Middle frontal gyrus (tissue), 1 donor: ENCODE data around the gene MGST1.

ENCODE experiments used
- DNase-seq: peaks from one replicate; pipeline ENCODE4 v3.0.0-alpha.2; 2015; ENCODE audit warnings: low spot score; ENCODE audit errors: extremely low spot score

The MGST1 gene

DNA sequence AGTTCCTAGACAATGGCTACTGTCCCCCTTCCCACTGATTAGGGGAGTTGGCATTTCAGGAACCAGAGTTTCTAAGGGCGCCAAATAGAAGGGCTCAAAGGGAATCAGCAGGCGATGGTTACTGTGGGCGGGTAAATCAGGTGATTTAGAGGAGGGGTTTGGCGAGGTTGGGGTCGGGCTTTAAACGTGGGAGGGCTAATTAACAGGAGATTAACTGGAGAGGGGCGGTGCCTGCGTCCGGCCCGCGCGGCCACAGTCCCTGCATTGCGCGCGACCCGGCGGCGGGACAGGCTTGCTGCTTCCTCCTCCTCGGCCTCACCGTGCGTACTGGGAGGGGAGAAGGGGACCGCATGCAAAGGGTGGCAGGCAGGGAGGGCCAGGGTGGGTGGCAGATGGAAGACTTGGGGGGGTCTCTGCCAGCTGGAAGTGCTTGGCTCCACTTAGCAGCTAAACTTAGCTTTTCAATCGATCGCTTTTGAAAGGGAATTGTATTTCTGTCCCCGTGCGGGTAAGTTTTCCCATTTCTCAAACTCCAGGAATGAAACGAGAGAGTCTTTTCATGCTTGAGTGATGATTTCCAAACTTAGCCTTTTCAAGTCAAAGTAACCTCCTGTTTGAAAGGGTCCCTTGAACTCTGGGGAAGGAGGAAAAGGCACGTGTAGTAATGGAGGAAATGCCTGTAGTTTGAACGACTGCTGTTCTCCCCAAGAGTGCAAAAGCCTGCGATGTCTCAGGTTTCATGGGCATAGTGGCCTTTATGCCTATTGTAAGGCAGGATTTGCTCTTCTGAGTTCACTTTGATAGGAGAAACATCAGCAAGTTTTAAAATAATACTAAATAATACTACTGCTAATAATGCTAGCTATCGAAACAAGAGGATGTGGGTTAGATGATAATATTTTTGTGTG, at the start of gene MGST1:
Gene MGST1 (plus strand): TSS at position 255 of the 908 bp plus-strand sequence. CDS start 6,608 bp downstream, outside the sequence.
- DNase-seq = no peak

DNA sequence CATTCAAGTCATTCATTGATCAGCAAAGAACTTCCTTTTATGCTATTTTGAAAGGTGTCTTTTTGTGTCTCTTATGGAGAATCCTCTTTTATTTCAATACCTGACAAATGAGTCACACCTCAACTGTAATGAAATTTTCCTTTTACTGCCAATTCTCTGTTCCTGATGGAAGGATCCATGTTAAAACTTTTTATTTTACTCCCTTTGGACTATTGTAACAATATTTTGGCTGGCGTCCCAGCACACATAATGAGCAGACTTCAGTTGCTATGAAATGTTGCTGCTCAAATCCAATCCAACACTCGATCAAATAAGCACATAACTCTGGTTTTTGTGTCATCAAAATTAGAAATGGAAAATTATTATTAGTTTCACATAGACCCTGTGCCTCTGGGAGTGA, 48.0 kb upstream of the MGST1 start:
- no peak for DNase-seq

DNA sequence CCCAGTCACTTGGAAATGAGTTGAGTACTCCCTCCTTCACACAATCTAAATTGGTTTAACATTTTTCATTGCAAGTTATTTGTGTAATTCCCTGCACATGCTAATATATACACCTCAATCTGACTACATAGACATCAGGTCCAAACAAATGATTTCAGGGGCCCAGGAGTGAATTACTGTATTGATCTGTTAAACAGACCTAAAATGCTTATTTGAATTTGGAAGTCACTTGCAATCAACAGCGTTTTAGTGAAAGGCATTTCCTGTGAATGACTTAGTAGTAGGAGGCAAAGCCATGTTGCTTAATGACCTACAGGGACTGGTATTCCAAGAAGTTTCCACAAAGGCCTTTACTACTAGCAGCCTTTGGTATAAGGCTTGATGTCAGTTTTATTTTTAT, 47.3 kb upstream of the MGST1 start:
- no peak for DNase-seq

- DNase-seq = no peak
Measured at GRCh38 chr12:16300736-16301135, 46.7 kb upstream of the MGST1 start.

- no peak for DNase-seq
Measured at GRCh38 chr12:16303939-16304338, 43.5 kb upstream of the MGST1 start.

DNA sequence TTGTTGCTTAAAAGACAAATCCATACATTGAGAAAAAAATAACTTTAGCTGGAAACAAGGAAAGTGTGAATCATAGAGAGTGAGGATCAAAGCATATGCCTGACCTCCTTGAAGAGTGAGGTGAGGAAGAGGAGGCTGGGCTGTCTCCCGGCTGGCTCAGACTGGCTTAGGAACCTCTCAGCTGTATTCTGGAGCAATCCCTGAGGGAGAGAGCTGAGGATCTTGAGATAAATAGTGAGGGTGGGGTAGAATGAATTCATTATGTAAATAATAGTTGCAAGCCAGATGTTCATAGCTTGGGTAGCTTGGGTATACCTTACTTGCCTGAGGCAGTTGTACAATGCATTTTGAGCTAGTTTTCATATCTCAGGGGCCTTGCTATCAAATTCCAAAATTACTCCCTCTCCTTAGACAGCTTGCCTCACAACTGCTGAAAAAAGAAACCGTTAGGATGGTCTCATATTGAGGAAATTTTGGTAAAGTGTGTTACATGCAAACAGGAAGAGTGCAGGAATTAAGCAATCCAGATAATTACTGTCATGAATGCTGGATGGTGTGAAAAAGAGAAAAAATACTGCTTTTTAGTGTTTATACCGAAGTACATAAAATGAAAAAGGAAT, 39.5 kb upstream of the MGST1 start:
- no peak for DNase-seq

GRCh38 chr12:16310934-16311333, 36.5 kb upstream of the MGST1 start:
- no peak for DNase-seq

DNA sequence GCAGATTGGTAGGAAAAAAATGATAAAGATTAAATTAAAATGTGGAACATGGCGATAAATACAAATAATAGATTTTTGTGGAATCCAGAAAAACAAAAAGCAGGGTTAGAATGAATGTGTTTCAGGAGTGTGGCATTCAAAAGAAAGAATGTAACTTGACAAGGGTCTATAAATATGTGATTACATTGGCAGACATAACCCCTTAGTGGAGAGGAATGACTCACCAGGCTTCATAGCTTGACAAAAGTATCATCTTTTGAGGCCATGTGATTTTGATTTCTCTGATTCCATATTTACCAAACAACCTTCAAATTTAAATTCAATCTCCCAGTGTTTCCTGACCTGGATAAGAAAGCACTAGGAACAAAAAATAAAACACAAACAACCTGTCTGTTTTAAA, 24.4 kb upstream of the MGST1 start:
- no peak for DNase-seq

GRCh38 chr12:16323638-16324037, 23.8 kb upstream of the MGST1 start:
- no peak for DNase-seq

DNA sequence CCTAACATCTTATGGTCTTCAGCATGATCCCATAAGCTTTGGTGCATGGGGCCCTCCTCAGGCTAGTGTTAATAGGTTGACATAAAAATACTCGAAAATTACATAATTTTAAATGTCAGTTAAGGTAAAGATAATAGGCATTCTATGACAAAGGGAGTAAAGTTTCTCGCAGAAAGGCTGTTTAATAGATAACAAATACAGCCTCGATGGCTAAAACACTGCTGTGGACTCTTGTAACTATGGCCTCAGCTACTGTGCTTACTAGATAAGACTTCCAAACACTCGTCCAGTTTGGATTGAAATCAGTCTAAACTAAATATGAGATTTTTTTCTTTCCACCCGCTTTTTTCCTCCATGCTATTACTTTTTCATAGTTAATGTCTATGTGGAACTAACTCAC, 23.2 kb upstream of the MGST1 start:
- no peak for DNase-seq

GRCh38 chr12:16324772-16325171, 22.7 kb upstream of the MGST1 start:
- DNase-seq = no peak

- DNase-seq = no peak
Measured at GRCh38 chr12:16325426-16325825, 22.0 kb upstream of the MGST1 start.

GRCh38 chr12:16327963-16328362, 19.5 kb upstream of the MGST1 start:
- DNase-seq = no peak

DNA sequence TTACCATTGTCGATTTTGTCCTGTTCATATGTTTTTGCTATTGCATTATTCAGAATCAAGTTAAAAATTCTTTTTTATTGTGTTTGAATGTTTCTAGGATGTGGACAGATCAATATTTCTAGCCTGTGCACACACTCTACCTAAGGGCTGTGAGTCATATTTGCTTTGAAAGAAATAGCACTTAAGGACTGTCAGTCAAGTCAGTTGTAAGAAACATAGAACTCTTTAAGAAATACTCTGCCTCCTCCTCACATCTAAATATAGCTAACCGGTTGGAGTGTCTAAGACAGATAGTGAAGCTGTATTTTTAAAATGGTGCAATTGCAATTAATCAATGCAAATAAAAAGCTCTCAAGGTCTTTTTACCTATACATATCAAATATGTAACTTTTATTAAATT, 17.9 kb upstream of the MGST1 start:
- no peak for DNase-seq

DNA sequence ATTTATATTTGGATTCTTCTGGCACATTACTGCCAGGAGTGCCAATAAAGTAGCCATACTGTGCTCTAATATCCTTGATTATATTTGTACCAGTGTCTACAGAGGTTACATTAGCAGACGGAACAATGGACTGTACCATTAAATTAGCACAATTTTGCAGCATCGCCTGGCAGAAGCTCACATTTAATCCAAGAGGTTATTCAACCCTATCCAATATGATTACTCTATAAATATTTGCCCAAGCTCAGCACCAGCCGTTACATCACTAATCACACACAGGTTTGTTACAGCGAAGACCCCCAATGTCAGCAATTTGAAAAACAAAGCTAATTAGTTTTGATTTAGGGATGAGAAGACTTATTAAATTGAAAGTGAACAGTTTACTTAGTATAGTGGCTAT, 16.9 kb upstream of the MGST1 start:
- no peak for DNase-seq

- DNase-seq = no peak
Measured at GRCh38 chr12:16331998-16332397, 15.4 kb upstream of the MGST1 start.

DNA sequence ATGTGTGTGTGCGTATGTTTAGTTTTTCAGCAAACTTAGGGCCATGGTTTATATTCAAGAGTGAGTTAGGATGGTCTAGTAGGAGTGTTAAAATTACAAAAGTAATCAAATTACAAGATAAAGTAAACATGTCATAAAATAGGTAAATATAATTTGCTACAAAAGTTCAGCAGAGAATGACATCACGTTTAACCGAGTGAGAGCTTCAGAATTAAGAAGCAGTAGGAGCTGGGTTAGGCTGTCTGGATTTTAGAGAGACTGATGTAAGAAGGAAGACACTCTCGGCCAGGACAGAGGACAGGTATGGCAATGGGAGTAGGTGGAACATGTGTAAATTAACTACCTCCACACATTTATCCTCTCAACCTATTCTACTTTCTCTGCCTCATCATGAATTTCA, 11.6 kb upstream of the MGST1 start:
- no peak for DNase-seq

DNA sequence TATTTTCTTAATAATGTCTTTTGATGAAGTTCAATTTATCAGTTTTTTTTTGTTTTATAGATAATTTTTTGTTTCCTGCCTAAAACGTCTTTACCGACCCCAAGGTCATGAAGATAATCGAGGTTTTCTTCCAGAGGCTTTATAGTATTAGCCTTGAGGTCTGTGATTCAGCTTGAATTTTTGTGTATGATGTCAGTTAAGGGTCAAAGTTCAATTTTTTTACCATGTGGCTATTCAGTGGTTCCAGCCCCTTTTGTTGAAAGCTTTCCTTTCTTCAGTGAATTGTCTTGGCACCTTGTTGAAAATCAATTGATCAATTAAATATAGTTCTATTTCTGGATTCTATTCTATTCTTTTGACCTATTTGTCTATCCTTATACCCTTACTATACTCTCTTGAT, 3.2 kb upstream of the MGST1 start:
- no peak for DNase-seq

GRCh38 chr12:16345105-16345504, 2.3 kb upstream of the MGST1 start:
- DNase-seq = no peak

GRCh38 chr12:16346958-16347357, 487 bp upstream of the MGST1 start:
- DNase-seq = no peak

DNA sequence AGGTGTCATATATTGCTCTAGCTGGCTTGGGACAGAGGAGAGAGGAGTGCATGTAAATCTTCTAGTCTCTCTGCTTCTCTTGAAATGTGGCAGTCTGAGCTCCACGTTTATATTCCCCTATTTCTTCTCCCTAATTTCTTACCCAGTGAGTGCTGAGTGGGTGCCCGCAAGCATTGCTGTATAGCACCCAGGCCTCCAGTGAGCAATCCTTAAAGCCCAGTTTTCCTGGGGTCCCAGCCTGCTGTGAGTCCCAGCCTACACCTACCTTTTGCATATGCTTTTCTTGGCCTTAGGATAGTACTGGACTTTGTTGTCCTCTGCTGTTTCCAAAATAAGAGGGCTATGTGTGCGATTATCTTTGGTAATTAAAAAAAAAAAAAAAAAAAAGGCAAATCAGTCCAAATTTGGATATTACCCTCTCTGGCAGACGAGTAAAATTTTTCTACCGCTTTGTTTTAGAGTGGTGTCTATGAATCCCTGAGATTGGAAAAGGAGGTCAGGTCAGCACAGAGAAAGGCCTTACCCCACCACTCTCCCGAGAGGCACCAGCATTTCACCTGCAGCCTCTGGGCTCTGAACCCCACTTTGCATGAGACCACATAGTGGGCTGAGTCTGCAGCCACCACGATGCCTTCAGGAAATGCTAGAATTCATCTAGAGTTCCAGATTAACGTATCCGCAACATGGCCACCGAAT, 1.1 kb downstream of the MGST1 start:
- DNase-seq = no peak

DNA sequence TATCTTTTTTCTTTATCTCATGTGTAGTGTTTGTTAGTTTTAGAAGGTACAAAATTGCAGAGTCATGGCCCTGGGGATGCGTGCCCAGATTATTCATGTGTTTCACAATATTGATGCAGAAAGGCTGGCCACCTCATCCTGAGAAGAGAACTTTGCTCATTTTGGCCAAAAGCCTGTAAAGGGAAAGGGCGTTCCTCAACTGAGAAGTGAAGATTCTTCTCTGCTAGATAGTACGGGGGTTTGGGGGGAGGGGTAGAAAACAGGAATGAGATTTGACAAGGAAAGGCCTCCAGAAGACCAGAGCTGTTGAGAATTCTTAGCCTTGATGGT, 1.7 kb downstream of the MGST1 start:
- no peak for DNase-seq
